Retinal pigment epithelial cell (primary cell): ENCODE data around the gene PROC.

Experiments used
- DNase-seq: peaks from one replicate; pipeline ENCODE4 v3.0.0-alpha.2; 2010; ENCODE audit warnings: low read depth
- H3K4me3 ChIP-seq: 2 replicates; pipeline ENCODE4 v1.5.1; 2011; ENCODE audit warnings: mild to moderate bottlenecking, low read length, control low read depth, moderate library complexity
- CTCF ChIP-seq: conservative IDR thresholded peaks from 2 replicates; pipeline ENCODE4 v1.5.1; 2011; ENCODE audit warnings: low read depth, low read length, control low read depth, inconsistent platforms

The PROC gene

GRCh38 chr2:127401757-127402695, 16.2 kb upstream of the PROC start:
- TF ChIP-seq CTCF, result no peak
- DNase-seq, result no peak
- no peak overlapping the region for H3K4me3 ChIP-seq

DNA sequence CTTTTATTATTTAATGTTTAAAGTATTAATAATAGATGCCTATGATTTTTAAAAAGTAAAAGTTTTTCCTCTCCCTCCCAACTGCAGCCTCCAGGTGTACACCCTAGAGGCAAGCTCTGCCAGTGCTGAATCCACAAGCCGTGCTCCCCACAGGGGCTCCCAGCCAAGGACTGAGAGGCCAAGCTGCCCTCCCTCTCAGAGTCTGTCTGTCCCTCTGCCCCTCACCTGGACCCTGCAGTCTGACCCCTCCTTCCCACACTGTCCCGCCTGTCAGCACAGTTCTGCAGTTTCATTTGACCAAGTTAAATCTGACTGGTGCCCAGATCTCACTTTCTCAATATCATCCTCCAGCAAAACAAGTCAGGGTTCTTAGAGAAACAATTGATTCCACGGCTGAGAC, 14.8 kb upstream of the PROC start:
- no peak overlapping the region for H3K4me3 ChIP-seq
- TF ChIP-seq CTCF, result no peak
- DNase-seq, result no peak

GRCh38 chr2:127404466-127405254, 13.6 kb upstream of the PROC start:
- TF ChIP-seq CTCF, result no peak
- DNase-seq, result no peak
- H3K4me3 ChIP-seq, result no peak overlapping the region

GRCh38 chr2:127405255-127405610, 13.0 kb upstream of the PROC start:
- H3K4me3 ChIP-seq, result no peak overlapping the region
- DNase-seq, result no peak

GRCh38 chr2:127406454-127406853, 11.8 kb upstream of the PROC start:
- no peak for TF ChIP-seq CTCF
- no peak for DNase-seq
- no peak overlapping the region for H3K4me3 ChIP-seq

More at GRCh38 chr2:127405255-127405610, 13.0 kb upstream of the PROC start:
- no peak for TF ChIP-seq CTCF

DNA sequence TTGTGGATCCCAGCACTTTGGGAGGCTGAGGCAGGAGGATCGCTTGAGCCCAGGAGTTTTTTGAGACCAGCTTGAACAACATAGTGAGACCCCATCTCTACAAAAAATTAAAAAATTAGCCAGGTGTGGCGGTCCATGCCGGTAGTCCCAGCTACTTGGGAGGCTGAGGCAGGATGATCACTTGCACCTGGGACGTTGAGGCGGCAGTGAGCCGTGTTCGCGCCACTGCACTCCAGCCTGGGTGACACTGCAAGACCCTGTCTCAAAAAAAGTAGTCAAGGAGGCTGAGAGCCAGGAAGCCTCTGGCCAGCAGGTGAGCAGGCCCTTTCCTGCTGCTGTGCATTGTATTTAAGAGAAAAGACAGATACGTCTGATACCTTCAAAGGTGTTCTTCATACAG, 11.1 kb upstream of the PROC start:
- DNase-seq, result no peak
- TF ChIP-seq CTCF, result no peak
- no peak overlapping the region for H3K4me3 ChIP-seq

GRCh38 chr2:127407661-127408003, 10.6 kb upstream of the PROC start:
- TF ChIP-seq CTCF, result no peak
- no peak for DNase-seq
- no peak overlapping the region for H3K4me3 ChIP-seq
